Lung (tissue), 12 donors: ENCODE results near the gene HPS1. TPM values are rescaled to one million over a fixed set of nuclear protein-coding genes. Genes with fewer than 3 reads are reported as not detected.

Experiments used
- ATAC-seq: fragments of 200-7000 bp; cut with Tn5 transposase; one replicate; pipeline ENCODE4 v1.9.1; 2020; ENCODE audit warnings: moderate number of reproducible peaks; ENCODE audit not compliant: insufficient read depth, low FRiP score
- DNase-seq, 3 donors: peaks; one replicate each; pipeline ENCODE4 v3.0.0-alpha.2; 2013 to 2017
- H3K27ac ChIP-seq, 2 donors: one replicate each; pipeline ENCODE4 v1.5.1; 2013; ENCODE audit warnings: mild to moderate bottlenecking in 2 of 2, moderate library complexity in 2 of 2, control low read depth in 1 of 2, inconsistent platforms in 1 of 2, low read depth in 1 of 2, low read length in 1 of 2
- H3K27me3 ChIP-seq, 3 donors: one replicate each; pipeline ENCODE4 v1.5.1; 2013; ENCODE audit warnings: low read length in 2 of 3; ENCODE audit not compliant: control insufficient read depth in 3 of 3, insufficient read depth in 3 of 3
- H3K36me3 ChIP-seq, 4 donors: one replicate each; pipeline ENCODE4 v1.5.1; 2013; ENCODE audit warnings: low read length in 4 of 4, mild to moderate bottlenecking in 1 of 4, moderate library complexity in 1 of 4; ENCODE audit not compliant: control insufficient read depth in 4 of 4, insufficient read depth in 4 of 4
- H3K4me1 ChIP-seq, 5 donors: one replicate each; pipeline ENCODE4 v1.5.1; 2013; ENCODE audit warnings: low read length in 5 of 5, mild to moderate bottlenecking in 2 of 5, moderate library complexity in 1 of 5; ENCODE audit not compliant: control insufficient read depth in 5 of 5, insufficient read depth in 5 of 5
- H3K4me3 ChIP-seq: one replicate; pipeline ENCODE4 v1.5.1; 2013; ENCODE audit warnings: mild to moderate bottlenecking, control low read depth, moderate library complexity
- H3K9ac ChIP-seq, 2 donors: one replicate each; pipeline ENCODE4 v1.5.1; 2013; ENCODE audit warnings: low read length in 2 of 2, control low read depth in 1 of 2; ENCODE audit not compliant: insufficient read depth in 1 of 2
- H3K9me3 ChIP-seq, 4 donors: one replicate each; pipeline ENCODE4 v1.5.1; 2013; ENCODE audit warnings: low read length in 3 of 4, mild to moderate bottlenecking in 1 of 4, moderate library complexity in 1 of 4; ENCODE audit not compliant: control insufficient read depth in 4 of 4, insufficient read depth in 3 of 4
- WGBS, 2 donors: extraction: QIAGEN DNeasy Blood & Tissue Kit; methylation state at CpG; one replicate each; pipeline ENCODE4 v1.1.7; 2013; 5-methylcytosine and 5-hydroxymethylcytosine counted together
- polyA plus RNA-seq, 2 donors: library from polyadenylated mRNA; stranded (reverse); fragments of 200-250 nt; gene quantifications; one replicate each; pipeline ENCODE4 v1.2.1, GENCODE V29; 2013
- total RNA-seq, 2 donors: library from RNA; depleted of rRNA in 1 of 2; stranded (reverse); fragments of >200 nt in 1 of 2; gene quantifications; one replicate each; pipeline ENCODE4 v1.2.1, GENCODE V29; 2014 to 2021
- TF ChIP-seq, protein P1 (sequence below): IDR thresholded peaks from 2 replicates; pipeline ENCODE4 v1.5.1; 2012; ENCODE audit warnings: mild to moderate bottlenecking; ENCODE audit errors: control extremely low read depth, extremely low read depth
- donor health status: control.
- donor health status: control.
- donor health status: Bipolar disorder and iron deficiency.
- donor health status: healthy.
- donor health status: DM: yes; HTN: yes; CAD: no.

The HPS1 gene
- total and polyA plus RNA-seq, 4 donors: 32.3 to 89.5 (median 58.4) TPM

DNA sequence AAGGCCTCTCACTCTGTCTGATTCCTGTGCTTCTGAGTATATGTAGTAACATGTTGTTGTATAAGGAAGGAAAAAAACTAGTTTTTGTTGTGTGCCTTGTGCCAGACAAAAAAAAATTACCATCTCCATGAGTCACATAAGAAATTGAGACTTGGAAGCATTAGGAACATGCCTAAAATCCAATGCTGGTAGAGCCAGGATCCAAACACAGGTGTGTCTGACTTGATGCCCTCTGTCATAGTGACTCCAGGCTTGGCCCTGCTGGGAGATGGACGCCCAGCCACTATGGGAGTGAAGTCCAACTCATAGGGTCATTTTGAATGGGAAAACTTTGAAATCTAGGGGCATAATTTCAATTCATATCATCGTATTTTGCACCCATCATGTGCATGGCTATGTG lies 69.7 kb downstream of the HPS1 start:
- DNase-seq: no peak
- no peak for ATAC-seq

DNA sequence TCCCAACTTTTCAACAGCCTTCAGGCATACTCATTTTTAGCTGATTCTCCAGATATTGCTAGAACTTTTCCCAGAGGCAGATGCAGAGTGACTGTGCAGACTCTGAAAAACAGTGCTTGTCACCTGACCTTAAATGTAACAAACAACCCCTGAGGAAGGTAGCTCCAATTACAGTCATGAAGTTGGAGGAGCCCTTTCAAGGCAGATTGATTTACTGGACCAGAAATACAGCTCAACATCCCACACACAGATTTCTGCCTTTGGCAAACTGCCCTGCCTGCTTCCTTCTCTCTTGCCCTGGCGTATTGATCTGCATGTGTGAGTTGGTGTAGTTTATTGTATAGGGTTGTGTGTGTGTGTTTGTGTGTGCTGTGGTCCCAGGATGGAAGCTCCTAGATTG lies 70.2 kb downstream of the HPS1 start:
- no peak for ATAC-seq
- no peaks in the 10 kb centered on the region for H3K27me3 ChIP-seq
- H3K9me3 ChIP-seq: peaks cover 0 to 6% (median 2%) of the 10 kb centered on the region in 4 donors
- no peak overlapping the region for H3K4me3 ChIP-seq
- no peak overlapping the region for H3K27ac ChIP-seq
- peaks cover 0 to 13% (median 6%) of the 10 kb centered on the region in 5 donors for H3K4me1 ChIP-seq
- WGBS, 2 donors: 43 to 73% methylated on average over 1 of the region's 1 CpG
- TF ChIP-seq, protein P1, sequence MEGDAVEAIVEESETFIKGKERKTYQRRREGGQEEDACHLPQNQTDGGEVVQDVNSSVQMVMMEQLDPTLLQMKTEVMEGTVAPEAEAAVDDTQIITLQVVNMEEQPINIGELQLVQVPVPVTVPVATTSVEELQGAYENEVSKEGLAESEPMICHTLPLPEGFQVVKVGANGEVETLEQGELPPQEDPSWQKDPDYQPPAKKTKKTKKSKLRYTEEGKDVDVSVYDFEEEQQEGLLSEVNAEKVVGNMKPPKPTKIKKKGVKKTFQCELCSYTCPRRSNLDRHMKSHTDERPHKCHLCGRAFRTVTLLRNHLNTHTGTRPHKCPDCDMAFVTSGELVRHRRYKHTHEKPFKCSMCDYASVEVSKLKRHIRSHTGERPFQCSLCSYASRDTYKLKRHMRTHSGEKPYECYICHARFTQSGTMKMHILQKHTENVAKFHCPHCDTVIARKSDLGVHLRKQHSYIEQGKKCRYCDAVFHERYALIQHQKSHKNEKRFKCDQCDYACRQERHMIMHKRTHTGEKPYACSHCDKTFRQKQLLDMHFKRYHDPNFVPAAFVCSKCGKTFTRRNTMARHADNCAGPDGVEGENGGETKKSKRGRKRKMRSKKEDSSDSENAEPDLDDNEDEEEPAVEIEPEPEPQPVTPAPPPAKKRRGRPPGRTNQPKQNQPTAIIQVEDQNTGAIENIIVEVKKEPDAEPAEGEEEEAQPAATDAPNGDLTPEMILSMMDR: no peak
- peak in 1 of 3 donors; percentile 36 for DNase-seq
- H3K9ac ChIP-seq: no peak overlapping the region
- peaks cover 0 to 5% (median 1%) of the 10 kb centered on the region in 4 donors for H3K36me3 ChIP-seq

More for the DNA sequence above, 69.7 kb downstream of the HPS1 start:
- Histone ChIP-seq H3K27ac (no peak overlapping the region), H3K9ac (no peak overlapping the region), H3K27me3 (no peaks in the 10 kb centered on the region), H3K36me3 (peaks cover 0 to 5% (median 1%) of the 10 kb centered on the region in 4 donors), H3K4me3 (no peak overlapping the region), H3K4me1 (peaks cover 0 to 13% (median 4%) of the 10 kb centered on the region in 5 donors), H3K9me3 (peaks cover 0 to 6% (median 2%) of the 10 kb centered on the region in 4 donors)
- 94 to 96% methylated on average over 2 of the region's 2 CpGs for WGBS, 2 donors
- TF ChIP-seq, protein P1: no peak

DNA sequence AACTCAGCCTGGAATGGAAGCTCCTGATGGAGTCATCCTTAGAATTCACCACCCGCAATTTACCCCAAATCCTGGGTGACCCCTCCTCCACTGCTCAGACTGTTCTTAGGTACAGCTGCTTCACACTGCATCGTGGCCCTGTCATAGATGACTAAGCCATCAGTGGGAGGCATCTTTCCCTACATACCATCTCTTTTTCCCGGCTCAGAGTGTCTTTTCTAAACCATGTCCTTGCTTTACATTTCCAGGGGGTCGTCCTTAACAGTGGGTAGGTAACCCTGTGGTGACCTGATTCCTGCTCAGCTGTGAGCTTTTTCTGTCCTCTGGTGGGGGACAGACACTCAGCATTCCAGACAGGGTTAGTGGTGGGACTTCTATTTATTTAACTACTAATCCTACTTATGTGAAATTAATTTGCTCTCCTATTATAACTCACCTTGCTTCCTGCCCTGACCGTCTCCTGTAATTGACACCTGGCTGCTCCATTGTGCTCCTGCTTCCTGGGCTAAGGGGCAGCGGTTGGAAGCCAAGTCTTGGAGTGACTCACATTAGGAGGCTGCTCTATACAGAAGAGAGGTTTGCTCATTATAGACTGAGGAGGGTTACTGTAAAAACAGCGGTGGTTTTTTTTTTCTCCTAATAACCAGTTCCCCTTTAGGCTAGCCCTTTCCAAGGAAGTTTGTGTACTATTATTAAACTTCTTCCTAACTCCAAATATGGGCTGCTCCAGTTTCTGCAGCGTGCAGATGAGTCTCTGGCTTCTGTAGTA lies 72.3 kb downstream of the HPS1 start:
- H3K4me3 ChIP-seq: no peak overlapping the region
- H3K36me3 ChIP-seq: peaks cover 0 to 5% (median 0%) of the 10 kb centered on the region in 4 donors
- H3K27me3 ChIP-seq: no peaks in the 10 kb centered on the region
- 61 to 73% methylated on average over 8 of the region's 8 CpGs for WGBS, 2 donors
- TF ChIP-seq, protein P1: no peak
- no peak overlapping the region for H3K9ac ChIP-seq
- peak overlapping the region in 1 of 2 donors; percentile 26 for H3K27ac ChIP-seq
- ATAC-seq: peak; percentile 35
- peaks cover 0 to 6% (median 2%) of the 10 kb centered on the region in 4 donors for H3K9me3 ChIP-seq
- H3K4me1 ChIP-seq: peaks cover 0 to 25% (median 13%) of the 10 kb centered on the region in 5 donors
- no peak for DNase-seq
